HEK293T (cell line): ENCODE results near the gene PIGR.

Experiments
- CTCF ChIA-PET: fragments of 350-600 bp; formaldehyde crosslinking; extraction: SDS; loops from one replicate; lab custom pipeline; 2021; ENCODE audit warnings: antibody characterized with exemption, inconsistent platforms; lab: Yijun Ruan, JAX
- POLR2A ChIA-PET: fragments of 350-600 bp; formaldehyde crosslinking; extraction: SDS; loops from one replicate; lab custom pipeline; 2020; ENCODE audit warnings: antibody characterized with exemption, inconsistent platforms; lab: Yijun Ruan, JAX
- DNase-seq: peaks from one replicate; pipeline ENCODE4 v3.0.0; 2012; ENCODE audit warnings: mixed read lengths; ENCODE audit errors: extremely low spot score
- ARNT ChIP-seq: fragments of 450-650 bp; IDR thresholded peaks from 2 replicates; pipeline ENCODE4 v1.6.1; 2017; ENCODE audit warnings: mild to moderate bottlenecking
- BHLHE40 ChIP-seq: fragments of 450-650 bp; IDR thresholded peaks from 2 replicates; pipeline ENCODE4 v1.6.1; 2016; ENCODE audit warnings: mild to moderate bottlenecking, moderate library complexity, borderline replicate concordance
- CTBP1 ChIP-seq: fragments of 450-650 bp; IDR thresholded peaks from 2 replicates; pipeline ENCODE4 v1.6.1; 2016; ENCODE audit warnings: borderline replicate concordance
- ELF4 ChIP-seq: fragments of 450-650 bp; IDR thresholded peaks from 2 replicates; pipeline ENCODE4 v1.6.1; 2017; ENCODE audit warnings: antibody characterized with exemption
- FOXA1 ChIP-seq: fragments of 450-650 bp; IDR thresholded peaks from 2 replicates; pipeline ENCODE4 v1.6.1; 2016; ENCODE audit warnings: mild to moderate bottlenecking
- FOXK2 ChIP-seq: fragments of 450-650 bp; IDR thresholded peaks from 2 replicates; pipeline ENCODE4 v1.6.1; 2016; ENCODE audit warnings: mild to moderate bottlenecking
- FOXM1 ChIP-seq: fragments of 450-650 bp; IDR thresholded peaks from 2 replicates; pipeline ENCODE4 v1.6.1; 2017; ENCODE audit warnings: mild to moderate bottlenecking, borderline replicate concordance
- HDGF ChIP-seq: fragments of 450-650 bp; IDR thresholded peaks from 2 replicates; pipeline ENCODE4 v1.6.1; 2017; ENCODE audit warnings: antibody characterized with exemption, borderline replicate concordance
- L3MBTL2 ChIP-seq: fragments of 450-650 bp; conservative IDR thresholded peaks from 2 replicates; pipeline ENCODE4 v1.6.1; 2016; ENCODE audit warnings: mild to moderate bottlenecking
- LEF1 ChIP-seq: fragments of 450-650 bp; IDR thresholded peaks from 2 replicates; pipeline ENCODE4 v1.6.1; 2017; ENCODE audit warnings: mild to moderate bottlenecking, borderline replicate concordance
- NFRKB ChIP-seq: fragments of 450-650 bp; IDR thresholded peaks from 2 replicates; pipeline ENCODE4 v1.6.1; 2016; ENCODE audit warnings: mild to moderate bottlenecking, moderate library complexity
- PKNOX1 ChIP-seq: fragments of 450-650 bp; IDR thresholded peaks from 2 replicates; pipeline ENCODE4 v1.6.1; 2016
- SP1 ChIP-seq: fragments of 450-650 bp; IDR thresholded peaks from 2 replicates; pipeline ENCODE4 v1.6.1; 2017
- SUZ12 ChIP-seq: fragments of 450-650 bp; IDR thresholded peaks from 2 replicates; pipeline ENCODE4 v1.6.1; 2016; ENCODE audit warnings: mild to moderate bottlenecking
- TARDBP ChIP-seq: fragments of 450-650 bp; IDR thresholded peaks from 2 replicates; pipeline ENCODE4 v1.6.1; 2016
- ZNF384 ChIP-seq: fragments of 450-650 bp; IDR thresholded peaks from 2 replicates; pipeline ENCODE4 v1.6.1; 2016

The PIGR gene

GRCh38 chr1:206952171-206952570 is 5.9 kb upstream of the PIGR start:
- CTCF ChIA-PET: interaction anchor here (1.0 to 1.5 kb wide), 2 partner anchors 16 to 30 kb away, joined by 3 read pairs; no protein-coding TSS in a partner anchor
- TF ChIP-seq CTBP1: no peak
- no peak for TF ChIP-seq PKNOX1
- no peak for TF ChIP-seq TARDBP
- TF ChIP-seq L3MBTL2: no peak
- no peak for TF ChIP-seq ZNF384
- no peak for TF ChIP-seq HDGF
- no peak for TF ChIP-seq NFRKB
- no peak for TF ChIP-seq LEF1
- POLR2A ChIA-PET: no interaction called here
- DNase-seq: no peak

DNA sequence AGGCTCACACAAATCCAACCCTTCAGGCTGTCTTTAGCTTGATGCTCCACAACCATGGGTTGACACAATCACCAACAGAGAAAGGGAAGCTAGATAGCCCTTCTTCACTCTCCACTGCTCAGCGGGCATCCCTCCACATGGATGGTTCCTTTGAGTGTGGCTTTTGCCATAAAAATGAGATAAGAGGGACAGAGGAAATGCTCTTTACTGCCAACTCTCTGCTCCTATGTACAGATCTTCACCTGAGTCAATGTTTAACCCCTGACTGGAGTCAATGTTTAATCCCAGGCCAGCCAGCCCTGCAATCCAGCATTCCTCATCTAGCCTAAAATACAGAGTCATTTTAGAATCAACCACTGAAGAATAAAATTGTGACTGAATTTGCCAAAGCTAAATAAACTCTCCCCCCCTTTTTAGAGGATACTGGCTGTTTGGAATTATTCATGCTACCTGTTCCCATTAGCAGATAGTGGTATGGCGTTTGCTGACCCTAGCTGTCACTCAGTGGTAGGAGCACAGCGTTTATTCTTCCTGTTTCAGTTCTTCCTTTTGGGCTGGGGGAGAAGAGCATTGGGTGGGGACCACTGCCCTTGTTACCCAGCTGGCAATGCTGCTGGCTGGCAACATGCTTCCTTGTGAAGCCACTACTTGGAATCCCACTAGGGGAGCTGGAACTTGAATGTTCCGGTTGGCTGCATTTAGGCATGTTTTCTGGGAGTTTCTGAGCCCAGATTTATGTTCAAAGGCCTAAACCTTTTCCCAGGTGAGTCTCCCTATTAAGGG is 5.2 kb upstream of the PIGR start:
- ChIA-PET CTCF (interaction anchor here (0.5 to 1.5 kb wide), 3 partner anchors 15 to 39 kb away, joined by 3 read pairs; no protein-coding TSS in a partner anchor), POLR2A (no interaction called here)
- DNase-seq: no peak
- TF ChIP-seq PKNOX1: 0 out of 2 replicates have a peak, but pooled peaks have one; percentile 4
- TF ChIP-seq HDGF: no peak
- no peak for TF ChIP-seq BHLHE40
- no peak for TF ChIP-seq L3MBTL2

GRCh38 chr1:206949641-206950040 is 3.4 kb upstream of the PIGR start:
- ChIA-PET CTCF (interaction anchor here (1.3 kb wide), 1 partner anchor 15 kb away, joined by 4 read pairs; no protein-coding TSS in a partner anchor), POLR2A (no interaction called here)
- no peak for DNase-seq
- TF ChIP-seq ELF4 (no peak), PKNOX1 (no peak), L3MBTL2 (no peak), BHLHE40 (no peak), SP1 (no peak), NFRKB (no peak), FOXK2 (no peak), HDGF (no peak), SUZ12 (no peak), CTBP1 (no peak), LEF1 (no peak), FOXM1 (no peak), FOXA1 (no peak)

DNA sequence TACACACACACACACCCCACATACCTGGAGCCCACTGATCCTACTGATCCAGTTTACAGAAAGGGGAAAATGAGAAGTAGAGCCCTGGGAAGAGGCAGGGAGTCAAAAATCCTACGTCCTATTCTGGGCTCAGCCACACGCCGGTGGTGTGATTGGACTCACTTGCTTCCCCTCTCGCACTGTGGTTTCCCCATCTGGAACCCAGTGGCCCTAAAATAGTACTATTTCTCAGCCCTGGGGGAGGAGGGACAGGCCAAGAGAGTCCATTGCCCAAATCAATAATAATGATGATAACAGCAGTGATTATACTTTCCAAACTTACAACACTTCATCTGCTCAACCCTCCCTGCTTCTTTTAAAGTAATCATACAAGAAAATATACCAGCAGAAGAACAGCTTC is 2.9 kb upstream of the PIGR start:
- ChIA-PET CTCF (interaction anchor here (1.3 kb wide), 1 partner anchor 14 kb away, joined by 4 read pairs; no protein-coding TSS in a partner anchor), POLR2A (no interaction called here)
- no peak for DNase-seq
- TF ChIP-seq ELF4: no peak
- no peak for TF ChIP-seq BHLHE40
- TF ChIP-seq FOXK2: no peak
- TF ChIP-seq PKNOX1: no peak
- no peak for TF ChIP-seq CTBP1
- no peak for TF ChIP-seq L3MBTL2
- TF ChIP-seq TARDBP: no peak
- no peak for TF ChIP-seq ZNF384
- TF ChIP-seq FOXM1: no peak
- no peak for TF ChIP-seq FOXA1
- no peak for TF ChIP-seq ARNT
- no peak for TF ChIP-seq NFRKB
- no peak for TF ChIP-seq SP1
- no peak for TF ChIP-seq HDGF
- TF ChIP-seq SUZ12: no peak
- no peak for TF ChIP-seq LEF1

GRCh38 chr1:206947255-206947654 is 989 bp upstream of the PIGR start:
- ChIA-PET CTCF (no interaction called here), POLR2A (no interaction called here)
- no peak for TF ChIP-seq NFRKB
- no peak for DNase-seq

- POLR2A ChIA-PET: no interaction called here
- CTCF ChIA-PET: interaction anchor here (1.3 kb wide), 1 partner anchor 12 kb away, joined by 3 read pairs; no protein-coding TSS in a partner anchor
Observed at GRCh38 chr1:206945779-206946178, 487 bp downstream of the PIGR start.

More at GRCh38 chr1:206945779-206946178, 487 bp downstream of the PIGR start:
- DNase-seq: no peak
- TF ChIP-seq SP1 (no peak), ARNT (no peak), FOXM1 (no peak), ELF4 (no peak), FOXA1 (no peak)
